GM23338 (cell line): ENCODE data around the gene PDCD7.

Experiments
- CREB1 ChIP-seq: fragments of 250-450 bp; sonication (Bioruptor Pico); IDR thresholded peaks from 2 replicates; pipeline ENCODE4 v1.5.0; 2020; ENCODE audit warnings: low read depth, mild to moderate bottlenecking, moderate library complexity
- CTCF ChIP-seq, 2 experiments: fragments of 200-600 bp in 1 of 2; sonication (generic) in 1 of 2; conservative IDR thresholded peaks; 2 replicates each; pipeline versions ENCODE4 v1.5.1 to v1.6.1; 2016 to 2017; ENCODE audit warnings: antibody characterized with exemption in 2 of 2, low read depth in 2 of 2, mild to moderate bottlenecking in 2 of 2, moderate library complexity in 1 of 2
- ETS1 ChIP-seq: IDR thresholded peaks from 2 replicates; pipeline ENCODE4 v1.6.1; 2016; ENCODE audit warnings: antibody characterized with exemption
- EZH2 ChIP-seq: fragments of 200-600 bp; sonication (generic); IDR thresholded peaks from one replicate; pipeline ENCODE4 v1.8.0; 2017; ENCODE audit warnings: antibody characterized with exemption, mild to moderate bottlenecking, low read depth; ENCODE audit not compliant: unreplicated experiment
- EZH2phosphoT487 ChIP-seq: fragments of 200-600 bp; sonication (generic); IDR thresholded peaks from one replicate; pipeline ENCODE4 v1.8.1; 2018; ENCODE audit warnings: antibody characterized with exemption; ENCODE audit not compliant: unreplicated experiment
- JUNB ChIP-seq: IDR thresholded peaks from one replicate; pipeline ENCODE4 v1.6.1; 2016; ENCODE audit warnings: antibody characterized with exemption; ENCODE audit not compliant: unreplicated experiment
- POLR2AphosphoS5 ChIP-seq: IDR thresholded peaks from 2 replicates; pipeline ENCODE4 v1.6.1; 2016; ENCODE audit warnings: antibody characterized with exemption, low read depth
- ZNF331 ChIP-seq: fragments of 250-450 bp; sonication (Bioruptor Pico); IDR thresholded peaks from 2 replicates; pipeline ENCODE4 v1.5.0; 2020; ENCODE audit warnings: low read depth, mild to moderate bottlenecking, moderate library complexity
- TF ChIP-seq, protein P1 (sequence below): IDR thresholded peaks from one replicate; pipeline ENCODE4 v1.6.1; 2018; ENCODE audit warnings: antibody characterized with exemption; ENCODE audit not compliant: unreplicated experiment

- TF ChIP-seq EZH2 (no peak), CTCF (conservative IDR thresholded peaks at IDR 0.05; ENCODE audit: low read depth in 2 of 2) (no peak), JUNB (no peak), POLR2AphosphoS5 (peak; percentile 91; the same call in 1 of the 2 replicates), CREB1 (CRISPR knock-in tag) (peak; percentile 96), ETS1 (peak; percentile 80), EZH2phosphoT487 (no peak), ZNF331 (no peak)
- TF ChIP-seq, protein P1, sequence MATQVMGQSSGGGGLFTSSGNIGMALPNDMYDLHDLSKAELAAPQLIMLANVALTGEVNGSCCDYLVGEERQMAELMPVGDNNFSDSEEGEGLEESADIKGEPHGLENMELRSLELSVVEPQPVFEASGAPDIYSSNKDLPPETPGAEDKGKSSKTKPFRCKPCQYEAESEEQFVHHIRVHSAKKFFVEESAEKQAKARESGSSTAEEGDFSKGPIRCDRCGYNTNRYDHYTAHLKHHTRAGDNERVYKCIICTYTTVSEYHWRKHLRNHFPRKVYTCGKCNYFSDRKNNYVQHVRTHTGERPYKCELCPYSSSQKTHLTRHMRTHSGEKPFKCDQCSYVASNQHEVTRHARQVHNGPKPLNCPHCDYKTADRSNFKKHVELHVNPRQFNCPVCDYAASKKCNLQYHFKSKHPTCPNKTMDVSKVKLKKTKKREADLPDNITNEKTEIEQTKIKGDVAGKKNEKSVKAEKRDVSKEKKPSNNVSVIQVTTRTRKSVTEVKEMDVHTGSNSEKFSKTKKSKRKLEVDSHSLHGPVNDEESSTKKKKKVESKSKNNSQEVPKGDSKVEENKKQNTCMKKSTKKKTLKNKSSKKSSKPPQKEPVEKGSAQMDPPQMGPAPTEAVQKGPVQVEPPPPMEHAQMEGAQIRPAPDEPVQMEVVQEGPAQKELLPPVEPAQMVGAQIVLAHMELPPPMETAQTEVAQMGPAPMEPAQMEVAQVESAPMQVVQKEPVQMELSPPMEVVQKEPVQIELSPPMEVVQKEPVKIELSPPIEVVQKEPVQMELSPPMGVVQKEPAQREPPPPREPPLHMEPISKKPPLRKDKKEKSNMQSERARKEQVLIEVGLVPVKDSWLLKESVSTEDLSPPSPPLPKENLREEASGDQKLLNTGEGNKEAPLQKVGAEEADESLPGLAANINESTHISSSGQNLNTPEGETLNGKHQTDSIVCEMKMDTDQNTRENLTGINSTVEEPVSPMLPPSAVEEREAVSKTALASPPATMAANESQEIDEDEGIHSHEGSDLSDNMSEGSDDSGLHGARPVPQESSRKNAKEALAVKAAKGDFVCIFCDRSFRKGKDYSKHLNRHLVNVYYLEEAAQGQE: no peak
These were observed at the start of gene PDCD7 for GRCh38 chr15:65133548-65134200.
